Endothelial cell of umbilical vein (primary cell): ENCODE measurements around the gene UVSSA. TPM values are rescaled to one million over a fixed set of nuclear protein-coding genes. Genes with fewer than 3 reads are reported as not detected.

ENCODE experiments used
- BruUV-seq: library from RNA; stranded (reverse); fragments of 400-500 nt; replicated peaks from 2 replicates; lab custom pipeline; 2021; lab: Mats Ljungman, UMichigan
- CTCF ChIA-PET: fragments of 300-600, 350-600 bp; sonication (Branson Sonifier 250); formaldehyde crosslinking; loops from one replicate; lab custom pipeline; 2021; ENCODE audit warnings: antibody characterized with exemption, inconsistent platforms; lab: Charles Lee
- POLR2A ChIA-PET: fragments of 300-600, 350-600 bp; sonication (Branson Sonifier 250); formaldehyde crosslinking; loops from one replicate; lab custom pipeline; 2021; ENCODE audit warnings: antibody characterized with exemption, inconsistent platforms; lab: Charles Lee
- DNase-seq: peaks from one replicate; pipeline ENCODE4 v3.0.0-alpha.2; 2011; ENCODE audit warnings: low read depth, low spot score
- FAIRE-seq: peaks from 2 replicates; lab custom pipeline; 2011; peaks lifted over from hg19 to GRCh38; lab: Jason Lieb, UNC
- H2AFZ ChIP-seq: 2 replicates; pipeline ENCODE4 v1.6.0; 2012; ENCODE audit warnings: low read depth, low read length, control low read depth, inconsistent platforms
- H3K27ac ChIP-seq: 2 replicates; pipeline ENCODE4 v1.5.1; 2011; ENCODE audit warnings: low read depth, mild to moderate bottlenecking, control low read depth, low read length, moderate library complexity; ENCODE audit not compliant: insufficient read depth
- H3K27me3 ChIP-seq, 2 experiments: 2 replicates each; pipeline versions ENCODE4 v1.6.0 to v1.6.1; 2011; ENCODE audit warnings: low read length in 2 of 2, mixed read lengths in 1 of 2; ENCODE audit not compliant: control insufficient read depth in 2 of 2, insufficient read depth in 2 of 2
- H3K36me3 ChIP-seq, 2 experiments: 2 replicates in 1 of 2; 3 replicates in 1 of 2; pipeline ENCODE4 v1.5.1; 2011; ENCODE audit warnings: low read length in 2 of 2, mild to moderate bottlenecking in 1 of 2, moderate library complexity in 1 of 2; ENCODE audit not compliant: control insufficient read depth in 2 of 2, insufficient read depth in 2 of 2; ENCODE audit errors: extremely low read depth in 1 of 2
- H3K4me1 ChIP-seq: 3 replicates; pipeline ENCODE4 v1.5.1; 2011; ENCODE audit warnings: mild to moderate bottlenecking, low read length; ENCODE audit not compliant: control insufficient read depth, insufficient read depth; ENCODE audit errors: extremely low read depth
- H3K4me2 ChIP-seq: 2 replicates; pipeline ENCODE4 v1.6.1; 2011; ENCODE audit warnings: low read length, control low read depth, mixed read lengths; ENCODE audit not compliant: insufficient read depth
- H3K4me3 ChIP-seq, 3 experiments: fragments of 200-600 bp in 1 of 3; sonication (generic), shearing (Covaris generic) in 1 of 3; replicated peaks in 1 of 3; 2 replicates each; pipeline ENCODE4 v1.5.1; 2011 to 2016; ENCODE audit warnings: control low read depth in 3 of 3, low read length in 3 of 3, mild to moderate bottlenecking in 2 of 3, inconsistent platforms in 1 of 3, low read depth in 1 of 3, moderate library complexity in 1 of 3; ENCODE audit not compliant: insufficient read depth in 1 of 3
- H3K79me2 ChIP-seq: 2 replicates; pipeline ENCODE4 v1.6.0; 2012; ENCODE audit warnings: low read length, inconsistent platforms; ENCODE audit not compliant: control insufficient read depth, insufficient read depth
- H3K9ac ChIP-seq: replicated peaks from 2 replicates; pipeline ENCODE3; 2011; ENCODE audit warnings: low read length, control low read depth; ENCODE audit not compliant: insufficient read depth; ENCODE audit errors: extremely low read depth
- H3K9me1 ChIP-seq: replicated peaks from 3 replicates; pipeline ENCODE4 v1.6.0; 2011; ENCODE audit warnings: mild to moderate bottlenecking, low read length; ENCODE audit not compliant: control insufficient read depth, insufficient read depth; ENCODE audit errors: extremely low read depth
- H3K9me3 ChIP-seq: replicated peaks from 2 replicates; pipeline ENCODE4 v1.5.1; 2012; ENCODE audit warnings: low read length, inconsistent platforms; ENCODE audit not compliant: control insufficient read depth, insufficient read depth
- H4K20me1 ChIP-seq: replicated peaks from 2 replicates; pipeline ENCODE3; 2011; ENCODE audit warnings: mild to moderate bottlenecking, low read length; ENCODE audit not compliant: control insufficient read depth, insufficient read depth; ENCODE audit errors: extremely low read depth
- EZH2 ChIP-seq: IDR thresholded peaks from 2 replicates; pipeline ENCODE4 v1.6.1; 2012; ENCODE audit warnings: borderline replicate concordance, low read depth, mild to moderate bottlenecking, moderate library complexity, low read length, inconsistent platforms; ENCODE audit not compliant: severe bottlenecking
- FOS ChIP-seq: IDR thresholded peaks from 2 replicates; pipeline ENCODE4 v1.6.1; 2011; ENCODE audit warnings: mild to moderate bottlenecking, low read length, moderate library complexity, borderline replicate concordance; ENCODE audit not compliant: insufficient read depth
- GATA2 ChIP-seq: IDR thresholded peaks from 2 replicates; pipeline ENCODE4 v1.7.0; 2011; ENCODE audit warnings: low read depth, mild to moderate bottlenecking, moderate library complexity, mixed read lengths, low read length; ENCODE audit not compliant: insufficient read length, insufficient read depth
- JUN ChIP-seq: IDR thresholded peaks from 2 replicates; pipeline ENCODE4 v1.6.1; 2011; ENCODE audit warnings: borderline replicate concordance, low read depth; ENCODE audit not compliant: insufficient read length, insufficient read depth
- MYC ChIP-seq: IDR thresholded peaks from one replicate; pipeline ENCODE4 v1.6.1; 2011; ENCODE audit warnings: mild to moderate bottlenecking, low read depth, low read length
- POLR2A ChIP-seq: IDR thresholded peaks from 2 replicates; pipeline ENCODE4 v1.6.1; 2012; ENCODE audit warnings: low read depth, mild to moderate bottlenecking, control low read depth, low read length
- POLR2AphosphoS5 ChIP-seq: IDR thresholded peaks from 2 replicates; pipeline ENCODE4 v1.6.1; 2012; ENCODE audit warnings: low read depth, mild to moderate bottlenecking, control low read depth, low read length, moderate library complexity; ENCODE audit not compliant: insufficient read depth
- dilution Hi-C: fragments of 300-500 bp; cut with MboI; formaldehyde crosslinking; loops from one replicate; pipeline ENCODE4 v1.15.0; 2019; ENCODE audit warnings: low sequenced_read_pairs; ENCODE audit not compliant: extremely low pct_ligation_motif_present
- intact Hi-C: fragments of 100-400 bp; cut with micrococcal nuclease; formaldehyde crosslinking; loops from one replicate; pipeline ENCODE4 v1.10.0; 2022
- polyA plus RNA-seq, 4 experiments: library from polyadenylated mRNA; depleted of rRNA in 3 of 4; stranded (reverse) in 3 of 4; unstranded in 1 of 4; fragments of >200 nt; gene quantifications; 2 replicates each; pipeline versions ENCODE4 v1.2.1 to v1.2.3, GENCODE V29; 2011 to 2012; ENCODE audit warnings: missing spikeins in 1 of 4
- total RNA-seq: library from RNA; stranded (reverse); gene quantifications from 2 replicates; pipeline ENCODE4 v1.2.3, GENCODE V29; 2021
- TF ChIP-seq, protein P1 (sequence below): IDR thresholded peaks from 2 replicates; pipeline ENCODE4 v1.6.1; 2011; ENCODE audit not compliant: insufficient read depth, insufficient read length
- TF ChIP-seq, protein P2 (sequence below), 2 donors: IDR thresholded peaks; 1 replicate in 1 of 2; 2 replicates in 1 of 2; pipeline ENCODE4 v1.5.1; 2011; ENCODE audit warnings: low read length in 2 of 2, mild to moderate bottlenecking in 2 of 2, moderate library complexity in 2 of 2, control low read depth in 1 of 2, inconsistent platforms in 1 of 2, low read depth in 1 of 2; ENCODE audit not compliant: insufficient read depth in 1 of 2; ENCODE audit errors: extremely low read depth in 1 of 2

The UVSSA gene
- total and polyA plus RNA-seq, 2 donors (not counting 3 experiments of a cell fraction or from before 2014, with no cell fraction given): 7.1 to 14.9 TPM

DNA sequence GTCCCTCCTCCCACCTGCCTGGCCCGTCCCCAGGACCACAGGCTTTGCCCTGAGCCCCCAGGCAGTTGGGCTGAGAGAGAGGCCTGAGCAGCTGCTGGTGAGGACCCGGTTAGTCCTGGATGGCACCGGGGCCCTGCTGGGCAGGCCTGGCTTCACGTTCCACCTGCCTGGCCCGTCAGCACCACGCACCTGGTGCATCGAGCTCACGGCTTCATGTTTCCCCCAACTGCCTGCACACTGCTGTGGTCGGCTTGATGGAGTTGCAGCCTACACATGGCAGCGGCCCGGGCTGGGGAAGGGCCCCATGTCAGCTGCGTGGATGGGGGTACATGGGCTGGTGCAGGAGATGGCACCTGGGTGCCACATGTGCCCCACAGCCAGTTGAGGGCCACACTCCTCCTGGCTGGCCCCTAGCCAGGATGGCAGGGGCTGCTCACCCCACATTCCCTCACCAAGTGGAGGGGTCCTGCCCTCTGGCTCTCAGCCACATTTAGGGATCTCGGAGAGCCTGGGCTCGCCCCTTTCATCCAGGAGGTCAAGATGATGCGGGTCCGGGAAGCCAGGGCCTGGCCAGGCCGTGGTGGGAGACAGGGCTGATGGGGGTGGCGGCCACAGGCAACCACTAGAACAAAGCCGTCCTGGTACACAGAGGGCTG, 30.7 kb downstream of the UVSSA start:
- no TSS peak for BruUV-seq
- Histone ChIP-seq H3K36me3 (no peaks in the 10 kb centered on the region), H3K4me3 (no peak overlapping the region), H4K20me1 (no peaks in the 10 kb centered on the region), H3K4me1 (no peaks in the 10 kb centered on the region), H3K27me3 (no peaks in the 10 kb centered on the region), H3K27ac (no peak overlapping the region), H3K9me1 (no peaks in the 10 kb centered on the region), H3K9ac (no peak overlapping the region), H2AFZ (no peak overlapping the region), H3K79me2 (no peaks in the 10 kb centered on the region), H3K4me2 (no peak overlapping the region), H3K9me3 (no peaks in the 10 kb centered on the region)
- TF ChIP-seq MYC: no peak
- CTCF ChIA-PET: no interaction called here
- dilution Hi-C loops: no loop called here
- intact Hi-C loops: no loop called here
- no peak for DNase-seq
- POLR2A ChIA-PET: no interaction called here
- no peak for FAIRE-seq

GRCh38 chr4:1378559-1379231, 31.7 kb downstream of the UVSSA start:
- BruUV-seq: no TSS peak
- H3K9ac ChIP-seq: no peak overlapping the region

More at GRCh38 chr4:1378559-1379231, 31.7 kb downstream of the UVSSA start:
- no peaks in the 10 kb centered on the region for H3K36me3 ChIP-seq
- H3K4me1 ChIP-seq: no peaks in the 10 kb centered on the region
- TF ChIP-seq EZH2: no peak
- TF ChIP-seq, protein P1, sequence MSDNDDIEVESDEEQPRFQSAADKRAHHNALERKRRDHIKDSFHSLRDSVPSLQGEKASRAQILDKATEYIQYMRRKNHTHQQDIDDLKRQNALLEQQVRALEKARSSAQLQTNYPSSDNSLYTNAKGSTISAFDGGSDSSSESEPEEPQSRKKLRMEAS: no peak
- TF ChIP-seq, protein P2, sequence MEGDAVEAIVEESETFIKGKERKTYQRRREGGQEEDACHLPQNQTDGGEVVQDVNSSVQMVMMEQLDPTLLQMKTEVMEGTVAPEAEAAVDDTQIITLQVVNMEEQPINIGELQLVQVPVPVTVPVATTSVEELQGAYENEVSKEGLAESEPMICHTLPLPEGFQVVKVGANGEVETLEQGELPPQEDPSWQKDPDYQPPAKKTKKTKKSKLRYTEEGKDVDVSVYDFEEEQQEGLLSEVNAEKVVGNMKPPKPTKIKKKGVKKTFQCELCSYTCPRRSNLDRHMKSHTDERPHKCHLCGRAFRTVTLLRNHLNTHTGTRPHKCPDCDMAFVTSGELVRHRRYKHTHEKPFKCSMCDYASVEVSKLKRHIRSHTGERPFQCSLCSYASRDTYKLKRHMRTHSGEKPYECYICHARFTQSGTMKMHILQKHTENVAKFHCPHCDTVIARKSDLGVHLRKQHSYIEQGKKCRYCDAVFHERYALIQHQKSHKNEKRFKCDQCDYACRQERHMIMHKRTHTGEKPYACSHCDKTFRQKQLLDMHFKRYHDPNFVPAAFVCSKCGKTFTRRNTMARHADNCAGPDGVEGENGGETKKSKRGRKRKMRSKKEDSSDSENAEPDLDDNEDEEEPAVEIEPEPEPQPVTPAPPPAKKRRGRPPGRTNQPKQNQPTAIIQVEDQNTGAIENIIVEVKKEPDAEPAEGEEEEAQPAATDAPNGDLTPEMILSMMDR (IDR thresholded peaks at IDR 0.05; ENCODE audit: extremely low read depth in 1 of 2, insufficient read depth in 1 of 2, low read depth in 1 of 2, low read length in 2 of 2): no peak
- TF ChIP-seq JUN: no peak
- TF ChIP-seq POLR2AphosphoS5: no peak
- no peak for TF ChIP-seq POLR2A
- TF ChIP-seq MYC: no peak
- no peak for TF ChIP-seq GATA2
- no peak for TF ChIP-seq FOS
- H3K4me2 ChIP-seq: no peak overlapping the region
- ChIA-PET CTCF (no interaction called here), POLR2A (no interaction called here)
- intact Hi-C loops: no loop called here
- no peak overlapping the region for H2AFZ ChIP-seq
- no peaks in the 10 kb centered on the region for H3K27me3 ChIP-seq
- H4K20me1 ChIP-seq: no peaks in the 10 kb centered on the region
- H3K79me2 ChIP-seq: no peaks in the 10 kb centered on the region
- FAIRE-seq (no peak), DNase-seq (no peak)
- H3K9me1 ChIP-seq: no peaks in the 10 kb centered on the region
- H3K9me3 ChIP-seq: no peaks in the 10 kb centered on the region
- H3K27ac ChIP-seq: no peak overlapping the region
- no peak overlapping the region for H3K4me3 ChIP-seq
- dilution Hi-C loops: no loop called here
